K562 (cell line): ENCODE measurements around the gene PRL. TPM values are rescaled to one million over a fixed set of nuclear protein-coding genes. Genes with fewer than 3 reads are reported as not detected.

ENCODE experiments used
- ATAC-seq: fragments of 200-7000 bp; cut with Tn5 transposase; 3 replicates; pipeline ENCODE4 v1.9.1; 2020; ENCODE audit warnings: moderate library complexity
- BruUV-seq: library from RNA; stranded (reverse); fragments of 400-500 nt; replicated peaks from 2 replicates; lab custom pipeline; 2021; lab: Mats Ljungman, UMichigan
- CTCF ChIA-PET: fragments of 300-600 bp; formaldehyde crosslinking; extraction: SDS; loops from one replicate; lab custom pipeline; 2021; ENCODE audit warnings: low intra/inter-chr PET ratio; lab: Yijun Ruan, JAX
- POLR2A ChIA-PET: fragments of 300-600, 350-650 bp; sonication (Branson Sonifier 250); formaldehyde crosslinking; extraction: SDS; loops from one replicate; lab custom pipeline; 2021; ENCODE audit warnings: antibody characterized with exemption, inconsistent platforms; lab: Yijun Ruan, JAX
- DNase-seq, 4 experiments: peaks; one replicate each; pipeline versions ENCODE4 v3.0.0 to v3.0.0-alpha.2; 2011 to 2018; ENCODE audit warnings: low spot score in 3 of 4, mixed read lengths in 3 of 4; ENCODE audit errors: extremely low read depth in 1 of 4
- FAIRE-seq: peaks from 2 replicates; lab custom pipeline; 2011; peaks lifted over from hg19 to GRCh38; lab: Jason Lieb, UNC
- H2AFZ ChIP-seq: 2 replicates; pipeline ENCODE4 v1.6.0; 2011; ENCODE audit warnings: low read depth, low read length, control low read depth, inconsistent platforms
- H3K27ac ChIP-seq: fragments of 200-600 bp; 3 replicates; pipeline ENCODE4 v1.8.0; 2011; ENCODE audit warnings: low read depth, mild to moderate bottlenecking, control low read depth, inconsistent platforms, low read length, moderate library complexity, mixed read lengths; ENCODE audit errors: extremely low read depth
- H3K27me3 ChIP-seq, 2 experiments: fragments of 300-600 bp in 1 of 2; 2 replicates in 1 of 2; 3 replicates in 1 of 2; pipeline versions ENCODE4 v1.6.0 to v1.8.0; 2011; ENCODE audit warnings: inconsistent platforms in 2 of 2, low read length in 2 of 2, mild to moderate bottlenecking in 1 of 2, mixed read lengths in 1 of 2, moderate library complexity in 1 of 2; ENCODE audit not compliant: control insufficient read depth in 2 of 2, insufficient read depth in 2 of 2
- H3K36me3 ChIP-seq: fragments of 300-600 bp; 3 replicates; pipeline ENCODE4 v1.8.0; 2011; ENCODE audit warnings: mild to moderate bottlenecking, low read length, inconsistent platforms; ENCODE audit not compliant: control insufficient read depth, insufficient read depth
- H3K4me1 ChIP-seq, 2 experiments: fragments of 200-600 bp in 1 of 2; replicated peaks in 1 of 2; 2 replicates in 1 of 2; 3 replicates in 1 of 2; pipeline versions ENCODE4 v1.5.1 to v1.8.0; 2011; ENCODE audit warnings: inconsistent platforms in 2 of 2, low read length in 2 of 2, mild to moderate bottlenecking in 1 of 2, mixed read lengths in 1 of 2, moderate library complexity in 1 of 2; ENCODE audit not compliant: control insufficient read depth in 2 of 2, insufficient read depth in 2 of 2
- H3K4me2 ChIP-seq: 2 replicates; pipeline ENCODE4 v1.6.1; 2011; ENCODE audit warnings: low read length, control low read depth, inconsistent platforms, mixed read lengths; ENCODE audit not compliant: insufficient read depth
- H3K4me3 ChIP-seq: fragments of 200-600 bp; sonication (generic), shearing (Covaris generic); 2 replicates; pipeline ENCODE4 v1.5.1; 2016; ENCODE audit warnings: control low read depth, inconsistent platforms
- H3K79me2 ChIP-seq: fragments of 200-600 bp; 3 replicates; pipeline ENCODE4 v1.8.0; 2011; ENCODE audit warnings: low read length, inconsistent platforms; ENCODE audit not compliant: control insufficient read depth, insufficient read depth
- H3K9ac ChIP-seq, 2 experiments: 2 replicates each; pipeline versions ENCODE4 v1.6.0 to v1.6.1; 2011; ENCODE audit warnings: low read depth in 2 of 2, low read length in 2 of 2, control low read depth in 1 of 2, inconsistent platforms in 1 of 2, mild to moderate bottlenecking in 1 of 2, mixed read lengths in 1 of 2; ENCODE audit not compliant: insufficient read depth in 1 of 2
- H3K9me1 ChIP-seq: one replicate; pipeline ENCODE4 v1.6.0; 2011; ENCODE audit warnings: inconsistent platforms, mild to moderate bottlenecking, low read length, moderate library complexity; ENCODE audit not compliant: control insufficient read depth, insufficient read depth
- H3K9me3 ChIP-seq: replicated peaks from 2 replicates; pipeline ENCODE4 v1.5.1; 2011; ENCODE audit warnings: low read depth, low read length, inconsistent platforms; ENCODE audit not compliant: control insufficient read depth, insufficient read depth
- H4K20me1 ChIP-seq: replicated peaks from 2 replicates; pipeline ENCODE4 v1.6.1; 2011; ENCODE audit warnings: low read length, inconsistent platforms, mixed read lengths; ENCODE audit not compliant: control insufficient read depth, insufficient read depth
- ARID4B ChIP-seq: sonication (generic); formaldehyde crosslinking; IDR thresholded peaks from 2 replicates; pipeline ENCODE4 v1.8.0; 2022; ENCODE audit warnings: mild to moderate bottlenecking, missing genetic modification reagents
- C11orf30 ChIP-seq: fragments of 450-650 bp; IDR thresholded peaks from 2 replicates; pipeline ENCODE4 v1.6.1; 2016; ENCODE audit warnings: low read depth, mild to moderate bottlenecking
- KDM4B ChIP-seq, 2 experiments: fragments of 450-650 bp in 1 of 2; sonication (generic) in 1 of 2; IDR thresholded peaks; 2 replicates each; pipeline ENCODE4 v1.6.1; 2016 to 2017; ENCODE audit warnings: borderline replicate concordance in 2 of 2, antibody characterized with exemption in 1 of 2, low read depth in 1 of 2, mild to moderate bottlenecking in 1 of 2
- MAFG ChIP-seq: fragments of 450-650 bp; conservative IDR thresholded peaks from 2 replicates; pipeline ENCODE4 v1.6.1; 2016; ENCODE audit warnings: missing genetic modification characterization, missing compliant biosample characterization
- ZNF253 ChIP-seq: fragments of 250-450 bp; sonication (Bioruptor Pico); conservative IDR thresholded peaks from 2 replicates; pipeline ENCODE4 v1.6.1; 2021; ENCODE audit warnings: mild to moderate bottlenecking
- ZNF316 ChIP-seq: fragments of 450-650 bp; IDR thresholded peaks from 2 replicates; pipeline ENCODE4 v1.6.1; 2016
- WGBS: fragments of 100-300 bp; shearing (Covaris generic); methylation state at CpG from one replicate; pipeline ENCODE4 v1.1.6; 2016; ENCODE audit warnings: low coverage, mixed read lengths; ENCODE audit not compliant: insufficient coverage; ENCODE audit errors: missing lambda C conversion rate; 5-methylcytosine and 5-hydroxymethylcytosine counted together
- in situ Hi-C: fragments of 300-500 bp; cut with MboI; formaldehyde crosslinking; loops from 4 replicates; pipeline ENCODE4 v1.15.0; 2018; ENCODE audit warnings: inconsistent platforms, mixed read lengths
- intact Hi-C: fragments of 100-400 bp; cut with micrococcal nuclease; formaldehyde crosslinking; loops from 2 replicates; pipeline ENCODE4 v1.14.2; 2022
- polyA plus RNA-seq, 8 experiments: library from polyadenylated mRNA; depleted of rRNA in 4 of 8; stranded (reverse) in 5 of 8; unstranded in 3 of 8; fragments of >200 nt; fragmentation: Nextera tagmentation in 2 of 8; fragmentation: Illumina TruSeq in 1 of 8; extraction: Ambion mirVana in 2 of 8; extraction: Trizol in 1 of 8; gene quantifications; 2 replicates each; pipeline versions ENCODE4 v1.2.1 to v1.2.3, GENCODE V29; 2011 to 2014; ENCODE audit warnings: inconsistent platforms in 1 of 8, missing spikeins in 1 of 8
- total RNA-seq, 7 experiments: library from RNA; depleted of rRNA in 6 of 7; stranded (reverse); fragments of >200 nt in 6 of 7; fragmentation: Illumina TruSeq in 2 of 7; extraction: Trizol in 2 of 7; gene quantifications; 2 replicates each; pipeline versions ENCODE4 v1.2.1 to v1.2.3, GENCODE V29; 2011 to 2021; ENCODE audit warnings: low replicate concordance in 1 of 7

Gene PRL
- total and polyA plus RNA-seq, 9 of the 15 experiments (the other 6 are each of a cell fraction or from before 2014, with no cell fraction given), result not detected

GRCh38 chr6:22313796-22314195 is 17.0 kb upstream of the PRL start (continued):
- TF ChIP-seq ARID4B (CRISPR knock-in tag), result no peak

GRCh38 chr6:22308939-22309338 is 12.1 kb upstream of the PRL start:
- Histone ChIP-seq H3K27ac (no peak overlapping the region), H3K36me3 (no peaks in the 10 kb centered on the region), H3K4me1 (no peaks in the 10 kb centered on the region), H3K27me3 (no peaks in the 10 kb centered on the region), H4K20me1 (no peaks in the 10 kb centered on the region), H2AFZ (no peak overlapping the region), H3K4me2 (no peak overlapping the region), H3K9me1 (no peaks in the 10 kb centered on the region), H3K9ac (no peak overlapping the region), H3K79me2 (no peaks in the 10 kb centered on the region), H3K4me3 (no peak overlapping the region), H3K9me3 (no peaks in the 10 kb centered on the region)
- no peak for DNase-seq
- no TSS peak for BruUV-seq
- no peak for FAIRE-seq
- TF ChIP-seq MAFG (tag) (peak; percentile 23; the same call in 1 of the 2 replicates), KDM4B (IDR thresholded peaks at IDR 0.05; ENCODE audit: borderline replicate concordance in 2 of 2, low read depth in 1 of 2) (no peak), ZNF316 (peak; percentile 68), C11orf30 (peak; percentile 28; the same call in 1 of the 2 replicates), ZNF253 (CRISPR knock-in tag) (no peak)
- WGBS, result 0% methylated on average over 2 of the region's 2 CpGs
- in situ Hi-C loops, result no loop called here
- POLR2A ChIA-PET, result no interaction called here
- ATAC-seq, result no peak
- CTCF ChIA-PET, result no interaction called here
- intact Hi-C loops, result no loop called here
